SK-N-DZ (cell line): ENCODE measurements around the gene CLEC17A.

Experiments used
- DNase-seq: peaks from one replicate; pipeline ENCODE4 v3.0.0-alpha.2; 2015; ENCODE audit warnings: low spot score
- small RNA-seq, 2 experiments: library from RNA; depleted of rRNA; stranded (forward); fragments of <200 nt; gene quantifications; one replicate each; pipeline ENCODE3, GENCODE V24; 2014

Gene CLEC17A

DNA sequence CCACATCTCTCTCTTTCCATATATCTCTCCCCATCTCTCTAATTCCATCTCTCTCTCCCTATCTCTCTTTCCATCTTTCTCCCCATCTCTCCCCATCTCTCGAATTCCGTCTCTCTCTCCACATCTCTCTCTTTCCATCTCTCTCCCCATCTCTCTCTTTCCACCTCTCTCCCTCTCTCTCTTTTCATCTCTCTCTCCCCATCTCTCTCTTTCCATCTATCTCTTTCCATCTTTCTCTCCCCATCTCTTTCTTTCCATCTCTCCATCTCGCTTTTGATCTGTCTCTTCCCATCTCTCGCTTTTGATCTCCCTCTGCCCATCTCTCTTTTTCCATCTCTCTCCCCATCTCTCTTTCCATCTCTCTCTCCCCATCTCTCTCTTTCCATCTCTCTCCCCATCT, 66.1 kb downstream of the CLEC17A start:
- no peak for DNase-seq

DNA sequence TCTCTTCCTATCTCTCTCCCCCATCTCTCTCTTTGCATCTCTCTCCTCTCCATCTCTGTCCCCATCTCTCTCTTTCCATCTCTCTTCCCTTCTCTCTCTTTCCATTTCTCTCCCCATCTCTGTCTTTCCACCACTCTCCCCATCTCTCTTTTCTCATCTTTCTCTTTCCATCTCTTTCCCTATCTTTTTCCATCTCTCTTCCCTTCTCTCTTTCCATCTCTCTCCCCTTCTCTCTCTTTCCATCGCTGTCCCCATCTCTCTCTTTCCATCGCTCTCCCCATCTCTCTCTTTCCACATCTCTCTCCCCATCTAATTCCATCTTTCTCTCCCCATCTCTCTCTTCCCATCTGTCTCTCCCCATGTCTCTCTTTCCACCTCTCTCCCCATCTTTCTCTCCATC, 67.3 kb downstream of the CLEC17A start:
- no peak for DNase-seq

DNA sequence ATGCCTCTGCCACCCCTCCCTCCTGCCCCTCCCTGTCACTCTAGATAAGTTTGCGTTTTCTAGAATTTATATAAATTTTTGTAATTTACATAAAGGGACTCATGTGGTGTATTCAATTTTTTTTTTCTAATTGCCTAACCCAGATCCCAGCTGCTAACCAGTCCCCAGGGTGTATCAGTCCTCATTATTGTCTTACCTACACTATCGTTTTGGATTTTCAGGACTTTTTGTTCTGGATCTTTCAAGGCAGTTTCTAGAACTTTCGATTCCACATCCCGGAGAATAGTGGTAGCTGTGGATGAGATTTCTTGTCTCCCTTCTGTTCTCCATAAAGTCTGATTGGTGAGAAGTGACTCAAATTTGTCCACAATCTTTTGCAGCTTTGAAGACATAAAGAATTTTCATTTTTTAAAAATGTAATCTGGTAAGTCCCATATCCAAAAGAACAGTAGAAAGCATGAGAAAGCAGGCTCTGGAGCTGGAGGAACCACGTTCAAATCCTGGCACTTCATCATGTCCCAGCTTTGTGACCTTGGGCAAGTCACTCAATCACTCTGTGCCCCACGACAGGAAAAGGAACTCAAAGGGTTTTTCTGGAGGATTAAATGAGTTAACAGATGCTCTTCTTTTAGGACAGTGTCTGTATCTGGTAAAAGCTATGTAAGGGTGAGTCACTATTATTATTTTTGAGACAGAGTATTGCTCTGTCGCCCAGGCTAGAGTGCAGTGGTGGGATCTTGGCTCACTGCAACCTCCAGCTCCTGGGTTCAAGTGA, 72.1 kb downstream of the CLEC17A start:
- DNase-seq, result no peak

DNA sequence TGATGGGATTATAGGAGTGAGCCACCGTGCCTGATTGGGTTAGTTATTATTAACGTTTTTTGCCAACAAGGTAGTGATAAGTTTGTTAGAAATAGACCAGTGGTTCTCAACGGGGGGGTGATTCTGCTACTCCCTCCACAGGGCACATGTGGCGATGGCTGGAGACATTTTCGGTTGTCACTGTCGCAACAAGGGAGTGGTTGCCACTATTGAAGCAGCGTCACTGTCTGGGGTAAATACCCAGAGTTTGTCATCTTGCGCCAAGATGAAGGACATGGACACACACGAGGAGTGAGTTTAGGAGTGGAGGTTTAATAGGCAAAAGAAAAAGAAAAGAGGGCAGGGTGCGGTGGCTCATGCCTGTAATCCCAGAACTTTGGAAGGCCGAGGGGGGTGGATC, 72.8 kb downstream of the CLEC17A start:
- DNase-seq, result no peak

DNA sequence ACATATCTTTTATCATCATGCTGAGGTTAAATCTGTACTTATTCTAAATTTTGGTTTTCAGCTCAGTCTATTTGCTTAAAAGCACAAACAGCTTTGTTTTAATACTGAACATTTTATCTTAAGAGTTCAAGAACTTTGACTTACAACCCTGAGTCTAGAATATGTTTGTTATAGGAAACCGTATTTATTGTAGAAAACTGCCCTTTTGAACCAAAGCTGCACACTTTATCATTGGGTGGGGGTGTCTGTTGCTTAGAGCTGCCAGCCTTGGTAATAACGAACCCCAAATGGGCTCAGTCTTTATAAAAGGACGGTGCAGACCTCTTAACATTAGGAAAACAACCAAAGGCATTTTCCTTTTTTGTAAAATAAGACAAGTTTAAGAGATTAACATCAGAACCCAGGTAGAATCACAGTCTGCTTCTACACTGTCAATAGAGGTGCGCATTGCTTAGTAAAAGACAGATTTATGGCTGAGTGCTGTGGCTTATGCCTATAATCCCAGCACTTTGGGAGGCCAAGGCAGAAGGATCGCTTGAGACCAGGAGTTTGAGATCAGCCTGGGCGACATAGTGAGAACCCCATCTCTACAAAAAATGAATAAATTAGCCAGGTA, 77.1 kb downstream of the CLEC17A start:
- DNase-seq, result no peak

DNA sequence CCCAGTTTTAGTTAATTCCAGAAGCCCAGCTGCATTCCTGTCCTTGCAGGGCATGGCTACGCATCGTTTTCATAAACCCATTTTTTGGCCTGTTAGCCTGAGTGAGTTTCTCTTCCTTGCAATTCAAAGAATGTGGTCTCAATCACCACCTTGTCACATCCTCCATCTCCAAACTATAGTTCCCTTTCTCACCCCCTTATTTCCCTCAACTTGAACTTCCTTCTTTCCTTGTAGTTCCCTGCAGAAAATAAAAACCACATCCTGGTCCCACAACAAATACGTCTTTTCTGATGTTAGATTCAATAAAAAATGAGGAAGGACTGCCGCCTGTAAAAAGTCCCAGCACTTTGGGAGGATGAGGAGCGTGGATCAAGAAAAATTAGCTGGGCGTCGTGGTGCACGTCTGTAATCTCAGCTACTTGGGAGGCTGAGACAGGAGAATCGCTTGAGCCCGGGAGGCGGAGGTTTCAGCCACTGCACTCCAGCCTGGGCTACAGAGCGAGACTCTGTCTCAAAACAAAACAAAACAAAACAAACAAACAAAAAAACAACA, 78.6 kb downstream of the CLEC17A start:
- no peak for DNase-seq

Small RNAs within 50 kb of the gene (small RNA-seq; reads per million reads assigned to genes)
- gene AC022149.2 (0 reads per million in 2 experiments), gene RN7SL842P (0 to 0.04 reads per million in 2 experiments)
